HUES48 (cell line): Measurements from ENCODE around the gene PCNX2.

Experiments used
- H3K27ac ChIP-seq: one replicate; pipeline ENCODE4 v1.7.0; 2013; ENCODE audit warnings: low read depth, low read length, inconsistent platforms
- H3K27me3 ChIP-seq: 2 replicates; pipeline ENCODE4 v1.6.1; 2013; ENCODE audit warnings: mild to moderate bottlenecking, low read length; ENCODE audit not compliant: control insufficient read depth, insufficient read depth
- H3K36me3 ChIP-seq: 2 replicates; pipeline ENCODE4 v1.6.1; 2013; ENCODE audit warnings: low read length; ENCODE audit not compliant: control insufficient read depth, insufficient read depth
- H3K4me1 ChIP-seq: 2 replicates; pipeline ENCODE4 v1.6.1; 2013; ENCODE audit warnings: mild to moderate bottlenecking, low read length; ENCODE audit not compliant: control insufficient read depth, insufficient read depth
- H3K4me3 ChIP-seq: 2 replicates; pipeline ENCODE4 v1.5.1; 2013; ENCODE audit warnings: mild to moderate bottlenecking, low read depth, low read length
- H3K9ac ChIP-seq: 2 replicates; pipeline ENCODE4 v1.6.1; 2013; ENCODE audit warnings: mild to moderate bottlenecking, low read depth, low read length, moderate library complexity
- H3K9me3 ChIP-seq: 2 replicates; pipeline ENCODE4 v1.6.1; 2013; ENCODE audit warnings: low read length; ENCODE audit not compliant: control insufficient read depth, insufficient read depth

The PCNX2 gene

GRCh38 chr1:232949636-232950196 lies 345.8 kb downstream of the PCNX2 start:
- H3K27ac ChIP-seq: peak overlapping the region; percentile 95
- H3K9ac ChIP-seq: peak overlapping the region; percentile 90
- H3K4me1 ChIP-seq: peaks cover 28% of the 10 kb centered on the region
- H3K36me3 ChIP-seq: no peaks in the 10 kb centered on the region
- H3K27me3 ChIP-seq: no peaks in the 10 kb centered on the region
- H3K4me3 ChIP-seq: peak overlapping the region; percentile 89
- H3K9me3 ChIP-seq: no peaks in the 10 kb centered on the region

- Histone ChIP-seq H3K27ac (no peak overlapping the region), H3K27me3 (no peaks in the 10 kb centered on the region), H3K4me3 (no peak overlapping the region), H3K36me3 (no peaks in the 10 kb centered on the region), H3K4me1 (0 out of 2 replicates have a peak, but pooled peaks cover 3% of the 10 kb centered on the region), H3K9ac (no peak overlapping the region), H3K9me3 (no peaks in the 10 kb centered on the region)
These were observed 351.2 kb downstream of the PCNX2 start for GRCh38 chr1:232944347-232944746.

DNA sequence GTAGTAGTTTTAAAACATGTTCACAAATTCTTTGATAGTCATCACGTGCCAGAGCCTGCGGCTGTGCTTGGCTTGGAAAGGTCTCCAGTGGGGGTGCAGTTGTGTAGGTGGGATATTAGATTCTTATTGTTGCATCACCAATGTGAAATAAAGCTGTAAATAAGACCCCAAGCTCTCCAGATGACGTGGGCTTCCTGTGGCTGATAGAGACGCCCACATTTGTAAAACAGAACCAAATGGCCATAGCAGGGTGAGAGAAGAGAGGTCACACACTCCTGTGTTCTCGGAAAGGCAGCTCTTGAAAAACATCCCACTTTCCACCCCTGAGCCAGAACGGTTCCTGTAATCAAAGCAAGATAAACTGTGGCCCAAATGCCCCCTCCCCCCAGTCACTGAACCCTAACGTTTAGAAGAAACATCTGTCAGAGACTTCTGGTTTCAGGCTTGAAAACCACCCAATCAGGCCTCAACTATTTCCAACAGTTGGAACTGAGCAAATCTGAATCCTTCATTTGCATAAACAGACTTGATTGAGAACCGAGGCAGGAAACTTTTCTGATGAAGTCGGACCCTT lies 351.8 kb downstream of the PCNX2 start:
- Histone ChIP-seq H3K9me3 (no peaks in the 10 kb centered on the region), H3K36me3 (no peaks in the 10 kb centered on the region), H3K9ac (no peak overlapping the region), H3K4me3 (no peak overlapping the region), H3K27me3 (no peaks in the 10 kb centered on the region), H3K27ac (no peak overlapping the region), H3K4me1 (0 out of 2 replicates have a peak, but pooled peaks cover 3% of the 10 kb centered on the region)

DNA sequence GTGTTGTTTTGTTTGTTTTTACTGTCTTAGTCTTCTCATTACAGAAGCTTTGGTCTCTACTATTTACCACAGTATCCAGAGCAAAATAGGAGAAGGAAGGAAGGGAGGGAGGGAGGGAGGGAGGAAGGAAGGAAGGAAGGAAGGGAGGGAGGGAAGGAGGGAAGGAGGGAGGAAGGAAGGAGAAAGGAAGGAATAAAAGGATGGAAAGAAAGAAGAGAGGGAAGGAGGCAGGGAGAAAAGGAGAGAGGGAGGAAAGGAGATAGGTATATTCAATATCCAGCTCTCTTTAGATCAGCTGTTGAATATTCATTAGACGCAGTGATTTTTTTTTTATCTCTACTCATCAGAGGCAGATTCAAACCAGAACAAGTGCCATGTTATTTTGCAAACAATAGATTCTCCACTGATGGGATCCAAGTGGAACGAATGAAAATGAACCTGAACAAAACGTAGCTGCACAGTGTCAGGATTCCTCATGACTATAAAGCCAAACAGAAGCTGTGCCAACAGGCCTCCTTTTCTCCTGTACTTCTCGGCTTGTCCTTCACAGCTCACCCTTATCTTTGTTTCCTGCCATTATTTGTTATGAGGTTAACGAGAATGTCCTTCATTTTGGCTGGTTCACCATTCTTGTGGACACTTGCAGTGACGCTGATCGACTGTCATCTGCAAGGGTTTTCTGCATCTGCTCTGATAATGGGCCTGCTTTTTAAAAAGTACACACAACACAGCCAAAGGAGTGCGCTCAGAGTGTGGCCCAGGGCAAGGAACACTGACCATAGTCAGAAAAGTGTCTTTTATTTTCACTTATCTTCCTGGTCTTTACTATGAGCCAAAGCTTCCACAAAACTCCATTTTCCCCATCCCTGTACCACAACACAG lies 352.9 kb downstream of the PCNX2 start:
- H3K27ac ChIP-seq: no peak overlapping the region

GRCh38 chr1:232940262-232940661 lies 355.3 kb downstream of the PCNX2 start:
- Histone ChIP-seq H3K4me1 (0 out of 2 replicates have a peak, but pooled peaks cover 3% of the 10 kb centered on the region), H3K27ac (no peak overlapping the region), H3K27me3 (no peaks in the 10 kb centered on the region), H3K9me3 (no peaks in the 10 kb centered on the region), H3K4me3 (no peak overlapping the region), H3K36me3 (no peaks in the 10 kb centered on the region), H3K9ac (no peak overlapping the region)

More for the DNA sequence above, 352.9 kb downstream of the PCNX2 start:
- H3K27me3 ChIP-seq: no peaks in the 10 kb centered on the region
- H3K4me1 ChIP-seq: 0 out of 2 replicates have a peak, but pooled peaks cover 3% of the 10 kb centered on the region
- no peaks in the 10 kb centered on the region for H3K36me3 ChIP-seq
- no peaks in the 10 kb centered on the region for H3K9me3 ChIP-seq
- H3K9ac ChIP-seq: no peak overlapping the region
- no peak overlapping the region for H3K4me3 ChIP-seq

DNA sequence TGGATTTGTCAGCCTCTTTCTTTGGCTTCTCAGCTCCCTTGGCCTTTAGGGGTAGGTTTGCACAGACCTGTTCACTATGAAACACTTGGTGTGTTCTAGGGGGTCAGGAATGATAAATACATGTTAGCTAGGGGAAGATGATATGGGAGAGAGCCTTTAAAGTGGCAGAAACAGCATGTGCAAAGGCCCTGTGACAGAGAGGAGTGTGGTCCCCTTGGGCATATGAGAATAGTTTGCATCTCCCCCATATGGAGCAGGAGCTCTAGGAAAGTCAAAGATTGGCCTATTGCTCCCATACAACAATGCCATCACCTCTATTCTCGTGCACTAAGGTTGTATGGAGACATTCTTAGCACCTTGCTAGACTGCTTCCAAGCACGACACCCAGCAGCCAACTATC lies 355.8 kb downstream of the PCNX2 start:
- H3K27ac ChIP-seq: no peak overlapping the region
- no peaks in the 10 kb centered on the region for H3K27me3 ChIP-seq
- H3K4me3 ChIP-seq: no peak overlapping the region
- no peaks in the 10 kb centered on the region for H3K9me3 ChIP-seq
- H3K36me3 ChIP-seq: no peaks in the 10 kb centered on the region
- no peak overlapping the region for H3K9ac ChIP-seq
- H3K4me1 ChIP-seq: 0 out of 2 replicates have a peak, but pooled peaks cover 3% of the 10 kb centered on the region

GRCh38 chr1:232938926-232939325 lies 356.6 kb downstream of the PCNX2 start:
- H3K27me3 ChIP-seq: no peaks in the 10 kb centered on the region

GRCh38 chr1:232937741-232938375 lies 357.7 kb downstream of the PCNX2 start:
- H3K9me3 ChIP-seq: no peaks in the 10 kb centered on the region
- H3K36me3 ChIP-seq: no peaks in the 10 kb centered on the region
- H3K4me3 ChIP-seq: no peak overlapping the region
- no peaks in the 10 kb centered on the region for H3K4me1 ChIP-seq
- no peak overlapping the region for H3K9ac ChIP-seq
- no peaks in the 10 kb centered on the region for H3K27me3 ChIP-seq
- H3K27ac ChIP-seq: no peak overlapping the region

More at GRCh38 chr1:232938926-232939325, 356.6 kb downstream of the PCNX2 start:
- Histone ChIP-seq H3K36me3 (no peaks in the 10 kb centered on the region), H3K9ac (no peak overlapping the region), H3K27ac (no peak overlapping the region), H3K9me3 (no peaks in the 10 kb centered on the region), H3K4me3 (no peak overlapping the region), H3K4me1 (0 out of 2 replicates have a peak, but pooled peaks cover 1% of the 10 kb centered on the region)

DNA sequence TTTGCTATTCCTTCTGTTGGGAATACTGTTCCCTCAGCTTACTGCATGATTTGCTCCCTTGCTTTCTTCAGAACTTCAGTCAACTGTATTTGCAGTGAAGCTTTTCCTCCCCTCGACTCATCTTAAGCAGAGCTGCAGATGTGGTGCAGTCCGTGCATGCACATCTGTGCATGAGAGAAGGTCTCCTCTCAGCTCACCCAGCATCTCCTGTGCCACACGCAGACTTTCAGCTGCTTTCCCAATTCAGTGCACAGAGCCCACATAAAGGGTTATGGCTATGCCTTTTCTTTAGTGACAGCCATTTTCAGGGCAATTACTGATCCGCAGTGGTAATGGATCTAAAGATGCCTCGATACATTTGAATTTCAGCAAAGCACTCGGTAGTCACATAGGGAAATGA lies 358.6 kb downstream of the PCNX2 start:
- Histone ChIP-seq H3K27ac (no peak overlapping the region), H3K27me3 (no peaks in the 10 kb centered on the region), H3K4me3 (no peak overlapping the region), H3K9ac (no peak overlapping the region), H3K4me1 (no peaks in the 10 kb centered on the region), H3K9me3 (no peaks in the 10 kb centered on the region), H3K36me3 (no peaks in the 10 kb centered on the region)
